ENCODE data around the gene LRGUK. TPM values are rescaled to one million over a fixed set of nuclear protein-coding genes. Genes with fewer than 3 reads are reported as not detected.
"Not testable (repeated sequence)": the region's sequence is repeated elsewhere in the genome, so short reads cannot be mapped to it uniquely, and the experiment has no call there.

Gene LRGUK
- polyA plus RNA-seq, 3 donors: 1.2 to 1.9 (median 1.5) TPM

DNA sequence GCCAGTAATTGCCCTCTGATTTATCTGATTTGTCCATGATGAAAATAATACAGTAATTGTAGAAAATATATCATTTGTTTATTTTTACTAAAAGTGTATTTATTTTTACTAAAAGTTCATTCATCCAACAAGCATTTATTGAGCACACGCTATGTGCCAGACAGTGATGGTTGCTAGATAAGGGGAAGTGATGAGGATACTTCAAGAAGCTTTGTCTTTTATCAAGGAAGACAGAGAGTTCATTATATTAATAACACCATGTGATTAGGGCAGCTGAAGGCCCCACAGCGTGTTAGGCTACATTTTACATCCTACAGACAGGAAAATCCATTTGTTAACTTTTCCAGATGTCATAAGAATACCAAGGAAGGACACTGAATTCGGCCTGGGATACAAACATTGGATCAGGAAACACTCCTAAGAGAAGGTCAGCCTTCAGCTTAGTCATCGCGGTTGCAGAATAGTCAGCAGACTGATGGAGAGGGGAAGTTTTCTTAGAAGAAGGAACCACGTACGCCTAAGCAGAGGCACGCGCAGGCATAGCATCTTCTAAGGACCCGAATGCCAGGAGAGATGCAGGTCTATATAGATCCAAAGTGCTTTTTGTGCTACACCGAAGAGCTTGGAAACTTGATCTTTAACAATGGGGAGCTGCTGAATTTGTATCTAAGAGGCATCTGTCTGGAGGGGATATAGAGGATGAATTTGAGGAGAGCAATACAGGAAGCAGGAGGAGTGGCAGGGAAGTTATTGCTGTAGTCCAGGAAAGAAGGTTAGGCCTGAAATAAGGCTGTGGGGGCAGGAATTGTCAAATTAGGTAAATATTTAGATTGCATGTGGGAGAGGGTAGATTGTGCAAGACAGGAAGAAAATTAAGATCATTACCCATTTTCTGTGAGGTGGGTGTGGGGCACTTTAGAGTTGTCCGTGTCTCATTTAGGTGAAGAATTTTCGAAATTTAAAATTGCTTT is 85.7 kb downstream of the LRGUK start:
- DNase-seq (ENCODE audit: low read depth in 3 of 3, low spot score in 2 of 3): no peak

DNA sequence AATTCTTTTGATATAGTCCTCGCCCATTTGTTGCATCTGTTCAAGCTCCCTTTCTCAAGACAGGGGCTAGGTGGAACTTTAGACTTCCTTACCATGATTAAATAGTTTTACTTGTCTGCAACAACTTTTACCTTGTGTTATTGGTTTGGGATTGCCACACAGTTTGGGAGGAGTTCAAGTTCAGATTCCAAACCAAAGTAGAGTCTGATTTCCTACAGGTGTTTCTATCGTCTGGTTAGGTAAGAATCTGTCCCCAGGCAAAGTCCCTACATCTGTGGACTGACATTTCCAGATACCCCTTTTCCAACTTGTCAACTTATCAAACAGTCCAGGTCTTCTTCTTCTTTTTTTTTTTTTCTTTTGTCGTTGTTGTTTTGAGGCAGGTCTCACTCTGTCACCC is 93.1 kb downstream of the LRGUK start:
- DNase-seq (ENCODE audit: low read depth in 3 of 3, low spot score in 2 of 3): no peak

- not testable (repeated sequence) for DNase-seq (ENCODE audit: low read depth in 3 of 3, low spot score in 2 of 3)
Measured at GRCh38 chr7:134231296-134231695, 104.2 kb downstream of the LRGUK start.

- no peak for DNase-seq (ENCODE audit: low read depth in 3 of 3, low spot score in 2 of 3)
Measured at GRCh38 chr7:134234216-134234615, 107.1 kb downstream of the LRGUK start.

- DNase-seq (ENCODE audit: low read depth in 3 of 3, low spot score in 2 of 3): no peak
Measured at GRCh38 chr7:134245253-134245652, 118.1 kb downstream of the LRGUK start.

- DNase-seq (ENCODE audit: low read depth in 3 of 3, low spot score in 2 of 3): no peak
Measured at GRCh38 chr7:134246347-134246746, 119.2 kb downstream of the LRGUK start.

- DNase-seq (ENCODE audit: low read depth in 3 of 3, low spot score in 2 of 3): no peak
Measured at GRCh38 chr7:134246761-134247160, 119.6 kb downstream of the LRGUK start.

- DNase-seq (ENCODE audit: low read depth in 3 of 3, low spot score in 2 of 3): no peak
Measured at GRCh38 chr7:134248196-134248595, 121.1 kb downstream of the LRGUK start.

DNA sequence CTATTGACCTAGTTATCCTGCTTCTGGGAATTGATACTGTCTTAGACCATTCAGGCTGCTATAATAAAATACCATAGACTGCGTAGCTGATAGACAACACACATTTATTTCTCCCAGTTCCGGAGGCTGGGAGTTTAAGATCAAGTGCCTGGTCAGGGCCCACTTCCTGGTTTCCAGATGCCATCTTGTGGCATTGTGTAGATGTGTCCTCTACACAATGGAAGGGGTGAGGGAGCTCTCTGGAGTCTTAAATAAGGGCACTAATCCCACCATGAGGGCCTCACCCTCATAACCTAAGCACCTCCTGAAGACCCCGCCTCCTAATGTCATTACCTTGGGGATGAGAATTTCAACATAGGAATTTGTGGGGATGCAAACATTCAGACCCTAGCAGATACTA is 127.2 kb downstream of the LRGUK start:
- no peak for DNase-seq (ENCODE audit: low read depth in 3 of 3, low spot score in 2 of 3)

- no peak for DNase-seq (ENCODE audit: low read depth in 3 of 3, low spot score in 2 of 3)
Measured at GRCh38 chr7:134255814-134256213, 128.7 kb downstream of the LRGUK start.

GRCh38 chr7:134262322-134262721 is 135.2 kb downstream of the LRGUK start:
- DNase-seq (ENCODE audit: low read depth in 3 of 3, low spot score in 2 of 3): no peak

- DNase-seq (ENCODE audit: low read depth in 3 of 3, low spot score in 2 of 3): no peak
Measured at GRCh38 chr7:134276951-134277350, 149.8 kb downstream of the LRGUK start.

DNA sequence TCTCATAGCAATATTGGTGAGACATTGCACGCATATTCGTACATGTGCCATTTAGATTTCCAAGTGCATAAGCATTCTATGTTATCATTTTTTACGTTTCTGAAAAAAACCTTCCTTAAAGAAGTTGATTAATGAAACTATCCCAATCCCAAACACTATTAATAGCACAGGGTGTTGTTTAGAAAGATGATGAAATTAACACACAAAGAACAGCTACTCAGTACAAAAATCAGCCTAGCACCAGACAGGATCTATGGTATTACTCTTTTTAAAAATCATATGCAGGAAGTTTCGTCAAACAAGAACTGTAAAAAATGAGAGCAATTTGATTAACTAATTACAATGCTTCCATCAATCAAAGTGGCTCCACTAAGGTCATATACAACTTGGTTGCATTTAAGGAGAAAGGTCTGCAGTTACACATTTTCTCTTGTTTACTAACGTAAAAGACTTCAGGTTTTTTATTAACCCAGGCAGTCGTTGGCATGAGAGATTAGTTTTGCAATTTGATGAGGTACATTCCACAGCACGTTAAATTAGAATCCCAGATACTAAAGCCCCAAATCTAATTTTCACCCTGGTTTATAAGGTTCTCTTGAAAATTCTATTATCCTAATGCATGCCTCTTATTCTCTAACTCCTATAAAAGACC is 151.5 kb downstream of the LRGUK start:
- DNase-seq (ENCODE audit: low read depth in 3 of 3, low spot score in 2 of 3): no peak

DNA sequence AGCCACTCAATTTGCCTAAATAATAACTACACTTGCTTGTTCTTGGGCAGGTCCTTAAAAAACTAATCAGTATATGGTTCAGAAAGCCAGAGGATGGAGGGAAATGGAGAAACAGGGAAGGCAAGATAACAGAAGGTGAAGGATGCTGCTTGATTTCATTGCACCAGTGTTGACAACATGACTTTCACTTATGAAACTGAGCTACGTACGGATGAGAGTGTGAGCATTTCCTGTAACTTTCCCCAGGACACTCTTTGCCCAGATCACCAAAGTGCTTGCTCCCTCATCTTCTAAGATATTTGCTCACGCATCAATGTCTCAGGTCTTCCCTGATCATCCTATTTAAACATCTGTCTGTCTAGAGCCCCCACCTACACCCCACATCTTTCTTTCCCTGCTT is 152.2 kb downstream of the LRGUK start:
- no peak for DNase-seq (ENCODE audit: low read depth in 3 of 3, low spot score in 2 of 3)

GRCh38 chr7:134279898-134280297 is 152.8 kb downstream of the LRGUK start:
- no peak for DNase-seq (ENCODE audit: low read depth in 3 of 3, low spot score in 2 of 3)

DNA sequence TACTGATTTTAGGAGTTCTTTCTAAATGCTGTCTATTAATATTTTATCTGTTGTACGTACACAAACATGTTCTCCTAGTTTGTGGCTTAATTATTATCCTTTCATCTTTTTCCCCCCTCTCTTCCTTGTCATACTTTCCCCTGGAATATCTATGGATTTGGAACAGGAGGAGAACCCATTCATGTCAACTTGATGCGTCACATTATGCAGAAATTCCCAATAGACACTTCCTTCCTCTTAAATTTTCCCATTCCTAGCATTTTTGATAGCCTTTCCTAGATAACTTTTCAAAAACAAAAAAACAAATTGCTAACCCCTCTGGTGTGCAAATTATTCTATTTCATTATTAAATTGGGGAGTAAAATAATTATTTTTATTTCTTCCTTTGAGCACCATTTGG is 153.4 kb downstream of the LRGUK start:
- no peak for DNase-seq (ENCODE audit: low read depth in 3 of 3, low spot score in 2 of 3)

GRCh38 chr7:134284011-134284410 is 156.9 kb downstream of the LRGUK start:
- DNase-seq (ENCODE audit: low read depth in 3 of 3, low spot score in 2 of 3): no peak

DNA sequence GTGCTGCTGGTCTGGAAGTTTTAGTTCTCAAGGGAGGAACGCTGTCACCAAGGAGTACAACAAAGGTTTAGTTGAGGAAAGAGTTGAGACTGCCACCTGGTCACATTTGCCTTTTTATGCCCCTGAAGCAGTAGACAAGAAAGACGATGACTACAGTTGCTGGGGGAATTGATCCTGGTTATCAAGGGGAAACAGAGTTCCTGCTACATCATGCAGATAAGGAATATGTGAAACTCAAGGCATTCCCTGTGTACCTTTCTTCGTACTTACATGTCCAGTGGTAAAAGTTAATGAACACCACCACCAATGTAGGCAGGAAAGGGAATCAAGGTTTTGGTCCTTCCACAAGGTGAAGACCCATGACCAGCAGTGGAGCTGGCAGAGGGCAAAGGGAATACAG is 157.8 kb downstream of the LRGUK start:
- no peak for DNase-seq (ENCODE audit: low read depth in 3 of 3, low spot score in 2 of 3)

- DNase-seq (ENCODE audit: low read depth in 3 of 3, low spot score in 2 of 3): no peak
Measured at GRCh38 chr7:134287916-134288659, 160.9 kb downstream of the LRGUK start.

DNA sequence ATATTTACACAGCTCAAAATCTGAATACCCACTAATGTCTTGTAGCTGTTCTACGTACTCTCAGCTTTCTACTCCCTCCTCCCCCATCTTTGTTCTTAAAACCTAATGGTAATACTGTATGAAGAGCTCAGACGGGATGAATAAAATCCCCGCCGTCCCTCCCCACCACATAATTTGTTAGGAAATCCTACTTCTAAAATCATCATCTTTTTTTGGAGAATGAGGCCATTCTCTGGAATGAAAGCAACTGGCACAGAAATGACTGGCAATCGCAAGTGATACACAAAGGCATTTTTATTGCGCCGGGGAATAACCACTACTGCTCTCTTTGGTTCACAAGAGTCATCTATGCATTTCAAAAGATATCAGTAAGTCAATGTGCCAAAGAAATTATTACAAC is 162.3 kb downstream of the LRGUK start:
- no peak for DNase-seq (ENCODE audit: low read depth in 3 of 3, low spot score in 2 of 3)

- no peak for DNase-seq (ENCODE audit: low read depth in 3 of 3, low spot score in 2 of 3)
Measured at GRCh38 chr7:134289841-134290240, 162.7 kb downstream of the LRGUK start.
